C4-2B (cell line): Measurements from ENCODE around the gene WNT7A.

Experiments
- H3K27ac ChIP-seq: fragments of 450-650 bp; 2 replicates; pipeline ENCODE4 v1.5.1; 2017
- ZFX ChIP-seq: fragments of 450-650 bp; IDR thresholded peaks from 2 replicates; pipeline ENCODE4 v1.6.1; 2017
- TF ChIP-seq, protein P1 (sequence below): fragments of 450-650 bp; conservative IDR thresholded peaks from 2 replicates; pipeline ENCODE4 v1.5.1; 2017; ENCODE audit warnings: mild to moderate bottlenecking

The WNT7A gene

DNA sequence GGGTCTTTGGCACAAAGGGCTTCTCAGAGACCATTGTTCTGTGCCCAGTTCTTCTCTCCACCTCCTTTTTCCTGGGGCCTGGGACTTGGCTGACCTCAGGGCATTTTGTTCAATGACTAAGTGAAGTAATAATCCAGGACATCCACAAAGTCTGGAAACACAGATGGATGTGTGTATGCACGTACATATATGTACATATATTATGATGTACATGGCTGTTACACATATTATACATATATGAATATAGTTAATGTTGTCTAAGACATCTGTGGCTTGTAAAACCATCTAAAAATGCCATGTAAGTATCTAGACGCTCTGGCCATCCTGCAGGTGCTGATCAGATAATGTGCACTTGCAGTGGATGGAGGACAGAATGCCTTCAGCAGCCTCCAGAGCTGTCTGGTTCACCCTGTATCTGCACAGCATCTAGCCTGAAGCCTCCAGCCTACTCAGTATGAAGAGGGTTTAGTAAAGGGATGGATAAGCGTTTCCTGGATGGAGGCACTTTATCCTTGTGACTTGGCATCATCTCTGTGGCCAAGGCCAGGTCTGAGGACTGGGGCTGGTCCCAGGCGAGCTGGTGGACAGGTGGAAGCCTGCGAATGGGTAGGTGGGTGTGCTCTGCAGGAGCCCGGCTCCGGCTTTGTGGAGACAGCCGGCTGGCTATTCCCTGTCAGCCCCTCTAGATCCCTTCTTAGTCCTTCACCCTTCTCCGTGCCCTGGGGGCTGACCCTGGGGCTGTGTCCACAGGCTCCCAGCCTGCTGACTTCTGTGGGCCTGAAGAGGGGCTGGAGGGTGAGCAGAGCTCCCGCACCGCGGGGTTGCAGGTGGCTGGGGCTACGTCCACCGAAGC is 88.4 kb downstream of the WNT7A start:
- TF ChIP-seq ZFX = no peak
- TF ChIP-seq, protein P1, sequence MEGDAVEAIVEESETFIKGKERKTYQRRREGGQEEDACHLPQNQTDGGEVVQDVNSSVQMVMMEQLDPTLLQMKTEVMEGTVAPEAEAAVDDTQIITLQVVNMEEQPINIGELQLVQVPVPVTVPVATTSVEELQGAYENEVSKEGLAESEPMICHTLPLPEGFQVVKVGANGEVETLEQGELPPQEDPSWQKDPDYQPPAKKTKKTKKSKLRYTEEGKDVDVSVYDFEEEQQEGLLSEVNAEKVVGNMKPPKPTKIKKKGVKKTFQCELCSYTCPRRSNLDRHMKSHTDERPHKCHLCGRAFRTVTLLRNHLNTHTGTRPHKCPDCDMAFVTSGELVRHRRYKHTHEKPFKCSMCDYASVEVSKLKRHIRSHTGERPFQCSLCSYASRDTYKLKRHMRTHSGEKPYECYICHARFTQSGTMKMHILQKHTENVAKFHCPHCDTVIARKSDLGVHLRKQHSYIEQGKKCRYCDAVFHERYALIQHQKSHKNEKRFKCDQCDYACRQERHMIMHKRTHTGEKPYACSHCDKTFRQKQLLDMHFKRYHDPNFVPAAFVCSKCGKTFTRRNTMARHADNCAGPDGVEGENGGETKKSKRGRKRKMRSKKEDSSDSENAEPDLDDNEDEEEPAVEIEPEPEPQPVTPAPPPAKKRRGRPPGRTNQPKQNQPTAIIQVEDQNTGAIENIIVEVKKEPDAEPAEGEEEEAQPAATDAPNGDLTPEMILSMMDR = no peak
- no peak overlapping the region for H3K27ac ChIP-seq

GRCh38 chr3:13790376-13791197 is 89.3 kb downstream of the WNT7A start:
- TF ChIP-seq, protein P1 = no peak
- TF ChIP-seq ZFX = no peak
- H3K27ac ChIP-seq = no peak overlapping the region

- TF ChIP-seq, protein P1 = no peak
- TF ChIP-seq ZFX = no peak
- no peak overlapping the region for H3K27ac ChIP-seq
Measured at GRCh38 chr3:13788522-13789424, 91.1 kb downstream of the WNT7A start.

- TF ChIP-seq ZFX = no peak
- TF ChIP-seq, protein P1 = no peak
- no peak overlapping the region for H3K27ac ChIP-seq
Measured at GRCh38 chr3:13787533-13788132, 92.2 kb downstream of the WNT7A start.

- no peak overlapping the region for H3K27ac ChIP-seq
- TF ChIP-seq, protein P1 = no peak
- TF ChIP-seq ZFX = no peak
Measured at GRCh38 chr3:13786811-13787210, 93.1 kb downstream of the WNT7A start.

GRCh38 chr3:13785853-13786436 is 93.9 kb downstream of the WNT7A start:
- TF ChIP-seq, protein P1 = no peak
- TF ChIP-seq ZFX = no peak

More at GRCh38 chr3:13785853-13786436, 93.9 kb downstream of the WNT7A start:
- no peak overlapping the region for H3K27ac ChIP-seq
